CD4-positive, alpha-beta T cell treated with Interleukin-12 subunit alpha and Interleukin-12 subunit beta, for 1 hour (primary cell): Measurements from ENCODE around the gene BBLN.
"Not testable (repeated sequence)": the region's sequence is repeated elsewhere in the genome, so short reads cannot be mapped to it uniquely, and the experiment has no call there.

ENCODE experiments used
- DNase-seq: peaks from one replicate; pipeline ENCODE4 v3.0.0-alpha.2; 2020

The BBLN gene

DNA sequence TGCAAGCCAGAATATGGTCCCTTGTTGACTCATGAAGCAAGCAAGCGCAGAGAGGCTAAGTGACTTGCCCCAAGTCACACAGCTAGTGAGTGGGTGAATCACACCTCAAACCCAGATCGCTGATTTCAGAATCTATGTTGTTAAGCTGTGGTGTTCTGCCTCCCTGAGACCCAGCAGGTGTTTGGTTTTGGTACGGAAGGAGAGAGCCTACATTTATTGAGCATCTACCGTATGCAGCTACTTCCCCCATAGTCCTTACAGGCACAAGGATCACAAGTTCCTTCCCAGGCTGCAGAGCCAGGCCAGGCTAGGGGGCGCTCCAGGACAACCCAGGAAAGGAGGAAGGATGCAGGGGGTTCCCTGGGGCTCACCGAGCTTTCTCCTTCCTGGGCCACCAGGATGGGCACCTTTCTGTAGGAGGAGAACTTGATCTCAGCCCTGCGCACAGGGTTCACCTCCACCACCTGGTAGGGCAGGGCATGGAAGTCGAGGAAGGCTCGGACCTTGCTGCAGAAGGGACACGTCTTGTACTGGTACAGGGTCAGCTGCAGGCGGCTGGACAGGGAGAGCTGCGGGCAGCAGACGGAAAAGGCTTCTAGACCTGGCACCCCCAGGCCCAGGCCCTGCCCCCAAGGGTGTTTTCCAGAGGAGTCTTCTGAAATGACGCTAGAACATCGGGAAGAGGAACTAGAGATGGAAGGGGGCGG is 35.0 kb upstream of the BBLN start:
- peak; percentile 50 for DNase-seq

DNA sequence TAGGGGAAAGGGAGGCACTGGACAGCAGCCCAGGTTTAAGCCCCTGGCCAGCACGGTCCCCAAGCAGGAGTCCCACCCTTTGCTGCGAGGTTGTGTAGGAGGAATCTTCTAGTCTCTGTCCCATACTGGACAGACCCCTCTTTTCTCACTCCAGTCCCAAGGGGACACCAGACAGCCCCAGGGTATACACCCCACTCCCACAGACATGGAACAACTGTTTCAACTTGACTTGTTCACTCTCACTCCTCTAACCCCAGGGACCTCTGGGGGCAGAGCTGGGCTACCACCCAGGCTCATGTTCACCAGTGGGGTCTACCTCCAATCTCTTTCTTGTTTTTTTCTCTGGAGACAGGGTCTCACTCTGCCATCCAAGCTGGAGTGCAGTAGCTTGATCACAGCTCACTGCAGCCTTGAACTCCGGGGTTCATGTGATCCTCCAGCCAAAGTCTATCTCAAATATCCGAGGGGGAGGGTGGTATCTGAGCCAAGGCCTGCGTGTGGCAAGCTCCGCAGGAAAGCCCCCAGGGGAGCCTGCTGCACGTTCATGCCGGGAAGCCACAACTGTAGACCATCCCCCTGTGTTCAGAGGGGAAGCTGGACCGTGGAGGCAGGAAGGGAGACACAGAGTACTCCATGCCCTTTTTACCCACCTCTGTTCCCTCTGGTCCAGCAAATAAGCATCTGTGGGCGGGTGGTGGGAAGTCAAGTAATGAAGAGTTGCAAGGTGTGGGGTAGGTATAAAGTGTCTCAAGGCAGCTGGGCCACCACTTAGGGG is 34.3 kb upstream of the BBLN start:
- DNase-seq, result no peak

DNA sequence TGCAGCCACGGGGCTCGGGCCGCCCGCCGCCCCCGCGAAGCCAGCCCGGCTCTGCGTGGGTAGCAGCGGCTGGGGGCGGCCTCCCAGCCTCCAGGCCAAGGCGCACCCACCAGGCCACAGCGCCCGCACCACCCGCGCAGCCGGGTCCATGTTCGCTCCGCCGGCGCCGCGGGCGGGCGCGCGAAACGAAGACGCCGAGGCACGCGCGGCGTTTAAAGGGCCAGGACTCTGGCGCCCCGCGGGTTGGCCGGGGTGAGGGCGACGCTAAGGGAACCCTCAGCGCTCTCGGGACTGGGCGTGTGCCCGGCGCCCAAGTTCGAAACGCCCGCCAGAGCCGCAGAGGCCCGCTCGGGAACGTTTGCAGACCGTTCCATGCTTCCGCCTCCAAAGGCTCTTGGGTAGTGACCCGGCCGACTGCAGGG is 32.5 kb upstream of the BBLN start, which contains the start of gene PTGES2:
TSS of gene PTGES2 (minus strand) at position 162 of the 422 bp plus-strand sequence. CDS start at position 150, 12 bp downstream.
- DNase-seq, result peak; percentile 86

GRCh38 chr9:128127990-128128835 is 31.9 kb upstream of the BBLN start:
- DNase-seq, result peak; percentile 91

GRCh38 chr9:128128836-128129590 is 31.1 kb upstream of the BBLN start:
- no peak for DNase-seq

- peak; percentile 65 for DNase-seq
These were observed 30.0 kb upstream of the BBLN start for GRCh38 chr9:128129976-128130590.

DNA sequence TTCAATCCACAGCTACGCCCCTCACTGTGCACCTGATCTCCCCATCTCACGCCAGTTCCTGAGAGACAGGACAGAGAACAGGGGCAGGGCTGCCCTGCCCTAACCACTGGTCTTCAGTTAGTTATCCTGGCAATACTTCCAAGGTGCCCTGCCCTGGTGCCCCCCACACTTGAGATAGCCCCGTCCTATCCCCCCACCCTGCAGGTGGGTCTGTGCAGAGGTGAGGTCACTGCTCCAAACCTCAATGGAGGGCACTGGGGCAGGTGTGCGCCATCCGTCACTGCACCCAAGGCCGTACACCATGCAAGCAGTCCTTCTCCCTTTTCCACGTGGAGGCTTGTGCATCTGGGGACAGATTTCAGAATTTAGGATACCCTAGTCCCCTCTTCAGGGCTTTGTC is 29.4 kb upstream of the BBLN start:
- DNase-seq, result not testable (repeated sequence)

GRCh38 chr9:128131346-128131745 is 28.7 kb upstream of the BBLN start:
- not testable (repeated sequence) for DNase-seq

DNA sequence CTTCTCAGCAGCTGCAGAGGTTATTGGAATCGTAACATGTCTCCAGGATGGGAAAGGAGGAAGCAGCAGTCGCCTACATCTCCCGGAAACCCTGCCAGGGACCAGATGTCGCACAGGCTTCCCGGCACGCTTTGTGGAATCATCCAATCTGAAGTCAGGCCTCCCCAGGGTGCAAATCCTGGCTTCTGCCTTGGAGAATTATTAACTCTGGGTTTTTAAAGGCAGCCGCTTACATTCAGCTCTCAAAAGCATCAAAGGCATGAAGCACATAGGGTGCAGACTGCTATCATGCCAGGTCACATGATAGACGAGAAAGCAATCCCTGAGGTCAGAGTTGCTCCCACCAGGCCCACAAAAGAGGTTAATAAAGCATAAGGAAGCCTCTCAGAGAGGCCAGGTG is 27.9 kb upstream of the BBLN start:
- DNase-seq, result not testable (repeated sequence)

GRCh38 chr9:128135561-128135960 is 24.5 kb upstream of the BBLN start:
- DNase-seq, result not testable (repeated sequence)

DNA sequence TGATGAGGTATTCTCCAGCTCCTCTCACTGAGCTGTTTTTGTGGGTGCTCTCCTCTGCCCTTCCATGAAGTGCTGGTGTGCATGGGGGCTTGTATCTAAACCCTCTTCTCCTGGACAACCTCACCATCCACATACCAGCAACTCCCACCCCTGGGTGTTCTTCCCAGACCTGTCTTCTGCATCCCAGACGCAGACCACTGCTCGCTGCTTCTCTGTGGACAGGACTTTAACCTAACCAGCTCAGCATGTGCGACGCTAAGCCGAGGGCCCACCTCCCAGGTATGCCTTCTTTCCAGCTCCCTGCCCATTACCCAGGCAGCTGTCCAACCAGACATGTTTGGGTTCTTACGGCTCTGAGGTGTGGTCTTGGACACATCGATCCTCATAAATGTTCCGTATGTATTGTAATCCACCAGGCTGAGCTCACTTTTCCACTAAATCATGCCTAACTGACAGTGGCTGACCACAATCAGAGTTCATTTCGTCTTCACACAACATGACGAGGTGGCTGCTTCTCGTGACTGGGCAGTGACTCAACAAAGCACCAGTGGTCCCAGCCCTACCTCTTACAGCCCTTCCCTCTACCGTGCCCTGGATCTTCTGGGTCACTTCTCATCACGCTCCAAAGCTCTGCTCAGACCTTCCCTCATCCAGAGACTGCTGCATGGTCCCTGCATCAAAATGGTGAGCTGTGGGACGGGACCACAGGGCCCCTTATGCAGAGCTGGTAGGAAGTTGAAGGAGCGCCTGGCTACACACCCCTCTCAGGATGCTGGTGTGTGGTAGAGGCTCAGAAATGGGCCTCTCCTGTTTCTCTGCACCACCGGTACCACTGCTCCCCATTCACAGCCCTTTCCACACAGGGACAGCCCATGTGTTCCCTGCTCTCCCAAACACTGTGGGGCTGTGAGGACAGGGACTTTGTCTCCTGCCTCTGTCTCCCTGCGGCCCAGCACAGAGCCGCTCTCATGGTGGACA is 23.0 kb upstream of the BBLN start:
- DNase-seq, result no peak

- no peak for DNase-seq
These were observed 22.1 kb upstream of the BBLN start for GRCh38 chr9:128138001-128138400.

DNA sequence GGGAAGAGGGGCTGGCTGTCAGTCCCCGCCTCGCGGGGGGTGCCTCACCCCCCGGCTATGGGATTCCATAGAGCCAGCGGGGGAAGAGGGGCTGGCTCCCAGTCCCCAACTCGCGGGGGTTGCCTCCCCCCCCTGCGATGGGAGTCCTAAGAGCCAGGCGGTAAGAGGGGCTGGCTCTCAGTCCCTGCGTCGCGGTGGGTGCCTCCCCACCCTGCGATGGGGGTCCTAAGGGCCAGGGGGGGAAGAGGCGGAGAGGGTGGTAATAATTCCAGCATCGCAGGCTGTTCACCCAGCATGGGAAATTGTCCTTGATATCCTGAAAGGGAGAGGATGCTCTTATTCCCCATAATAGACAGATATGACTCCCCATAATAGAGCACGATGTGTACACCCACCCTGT is 20.4 kb upstream of the BBLN start:
- DNase-seq, result no peak

- no peak for DNase-seq
These were observed 18.5 kb upstream of the BBLN start for GRCh38 chr9:128141604-128142003.

DNA sequence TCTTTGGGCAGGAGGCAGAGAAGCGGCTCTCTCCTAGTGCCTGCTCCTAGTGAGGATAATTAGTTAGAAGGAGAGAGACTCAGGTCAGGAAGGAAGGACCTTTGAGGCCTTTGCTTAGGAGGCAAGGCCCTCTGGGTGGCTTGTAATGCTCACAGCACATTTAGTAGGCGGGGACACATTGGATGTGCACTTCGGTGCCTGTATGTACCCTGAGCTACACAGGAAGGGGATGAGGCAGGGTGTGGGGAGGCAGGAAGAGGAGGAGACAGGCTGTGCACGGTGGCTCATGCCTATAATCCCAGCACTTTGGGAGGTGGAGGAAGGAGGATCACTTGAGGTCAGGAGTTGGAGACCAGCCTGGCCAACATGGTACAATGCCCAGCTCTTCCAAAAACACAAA is 18.0 kb upstream of the BBLN start:
- no peak for DNase-seq

- DNase-seq, result no peak
These were observed 17.5 kb upstream of the BBLN start for GRCh38 chr9:128142596-128142995.

DNA sequence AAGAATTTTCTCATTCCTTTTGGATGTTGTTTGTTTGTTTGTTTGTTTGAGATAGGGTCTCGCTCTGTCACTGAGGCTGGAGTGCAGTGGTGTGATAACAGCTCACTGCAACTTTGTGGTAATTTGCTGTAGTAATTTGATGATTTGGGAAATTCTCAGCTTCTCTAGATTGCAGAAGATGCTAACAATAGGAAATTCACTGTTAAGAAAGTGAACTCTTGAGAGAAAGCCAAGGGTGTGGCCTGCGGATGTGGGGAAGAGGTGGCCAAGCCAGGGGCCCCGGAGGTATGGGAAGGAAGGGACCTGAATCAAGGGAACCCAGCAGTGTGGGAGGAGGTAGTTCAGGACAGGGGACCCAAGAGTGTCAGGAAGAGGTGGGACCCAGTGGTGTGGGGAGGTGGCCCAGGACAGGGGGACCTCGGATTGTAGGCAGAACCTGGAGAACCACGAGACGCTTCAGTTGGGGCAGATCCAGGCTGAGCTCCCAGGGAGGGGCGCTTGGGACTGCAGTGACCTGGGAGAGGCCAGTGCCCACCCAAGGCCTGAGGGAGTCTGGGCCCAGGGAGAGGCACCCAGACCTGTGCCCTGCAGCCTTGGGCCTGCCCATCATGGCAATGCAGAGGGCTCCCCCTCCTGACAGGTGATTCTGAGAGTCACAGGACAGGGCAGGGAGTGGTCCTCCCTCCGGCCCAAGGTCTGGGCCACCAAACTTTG is 16.4 kb upstream of the BBLN start:
- DNase-seq, result no peak

- DNase-seq, result no peak
These were observed 15.6 kb upstream of the BBLN start for GRCh38 chr9:128144239-128145181.

GRCh38 chr9:128145536-128145935 is 14.5 kb upstream of the BBLN start:
- DNase-seq, result no peak
